Fibroblast of skin of left quadriceps (primary cell): ENCODE data around the gene TCF7L2.
"Not testable (repeated sequence)": the region's sequence is repeated elsewhere in the genome, so short reads cannot be mapped to it uniquely, and the experiment has no call there.

ENCODE experiments used
- DNase-seq, 2 experiments: peaks; one replicate each; pipeline ENCODE4 v3.0.0-alpha.2; 2013; ENCODE audit warnings: low read depth in 2 of 2

Gene TCF7L2

GRCh38 chr10:113064039-113064438 is 114.0 kb downstream of the TCF7L2 start:
- DNase-seq = no peak

DNA sequence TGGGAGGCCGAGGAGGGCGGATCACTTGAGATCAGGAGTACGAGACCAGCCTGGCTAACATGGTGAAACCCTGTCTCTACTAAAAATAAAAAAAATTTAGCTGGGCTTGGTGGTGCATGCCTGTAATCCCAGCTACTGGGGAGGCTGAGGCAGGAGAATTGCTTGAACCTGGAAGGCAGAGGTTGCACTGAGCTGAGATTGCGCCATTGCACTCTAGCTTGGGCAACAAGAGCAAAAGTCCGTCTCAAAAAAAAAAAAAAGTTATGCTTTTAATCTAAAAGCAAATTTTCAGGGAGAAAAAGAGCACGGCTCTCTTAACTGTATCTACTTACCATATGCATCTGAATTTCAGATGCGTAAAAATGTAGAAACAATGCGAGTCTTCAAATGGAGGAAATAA is 116.1 kb downstream of the TCF7L2 start:
- DNase-seq = not testable (repeated sequence)

- DNase-seq = no peak
Measured at GRCh38 chr10:113066561-113067312, 116.7 kb downstream of the TCF7L2 start.

GRCh38 chr10:113067501-113067900 is 117.5 kb downstream of the TCF7L2 start:
- no peak for DNase-seq

DNA sequence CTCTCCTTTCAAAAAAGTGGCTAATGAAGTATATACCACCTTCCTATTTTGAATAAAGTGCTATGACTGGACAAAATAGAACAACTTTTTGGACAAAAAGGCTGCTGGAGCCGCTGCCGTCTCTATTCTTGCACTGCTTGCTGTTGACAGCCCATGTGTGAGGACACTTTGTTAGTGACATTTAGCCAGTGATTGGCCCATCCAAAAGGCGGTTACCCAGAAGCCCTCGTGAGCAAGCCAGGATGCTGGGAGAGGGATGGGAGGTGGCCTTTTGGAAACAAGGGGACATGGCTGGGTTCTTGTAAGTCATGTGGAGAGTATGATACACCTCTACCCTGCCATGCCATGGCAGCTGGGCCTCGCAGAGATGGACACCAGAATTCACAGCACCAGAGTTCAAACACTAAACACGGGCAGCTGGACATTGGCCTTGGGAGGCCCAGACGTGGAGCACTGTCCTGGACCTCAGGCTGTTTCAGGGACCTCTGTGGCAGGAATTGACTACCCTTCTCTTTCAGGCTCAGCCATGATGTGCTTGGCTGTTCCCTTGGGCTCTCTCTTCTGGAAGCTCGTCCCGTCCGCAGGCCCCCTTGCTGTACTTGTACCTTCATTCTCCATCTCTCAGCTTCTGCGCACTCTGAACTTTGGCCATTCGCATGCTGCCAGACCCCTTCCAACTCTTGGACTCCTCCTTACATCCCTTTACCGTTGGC is 118.3 kb downstream of the TCF7L2 start:
- no peak for DNase-seq

DNA sequence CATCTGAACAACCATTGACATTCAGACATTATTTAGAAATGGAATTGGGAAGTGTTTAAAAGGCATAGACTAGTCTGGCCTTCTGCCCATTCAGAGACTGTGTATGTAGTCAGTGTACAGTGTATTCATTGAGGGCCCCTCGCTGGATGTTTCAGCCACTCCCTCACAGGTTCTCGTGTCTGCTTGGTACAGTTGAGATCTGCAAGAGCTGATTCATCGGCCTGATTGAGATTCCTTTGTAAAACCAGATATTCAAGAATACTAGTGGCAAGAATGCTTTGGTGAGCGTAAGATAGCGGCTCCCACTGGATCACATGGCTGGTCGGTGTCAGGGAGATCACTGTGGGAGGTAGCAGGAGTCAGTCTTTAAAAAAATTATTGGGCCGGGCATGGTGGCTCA is 119.5 kb downstream of the TCF7L2 start:
- DNase-seq = no peak

- no peak for DNase-seq
Measured at GRCh38 chr10:113071446-113071845, 121.4 kb downstream of the TCF7L2 start.

- DNase-seq = peak in 1 of 2 experiments; percentile 44
Measured at GRCh38 chr10:113073549-113074189, 123.6 kb downstream of the TCF7L2 start.

DNA sequence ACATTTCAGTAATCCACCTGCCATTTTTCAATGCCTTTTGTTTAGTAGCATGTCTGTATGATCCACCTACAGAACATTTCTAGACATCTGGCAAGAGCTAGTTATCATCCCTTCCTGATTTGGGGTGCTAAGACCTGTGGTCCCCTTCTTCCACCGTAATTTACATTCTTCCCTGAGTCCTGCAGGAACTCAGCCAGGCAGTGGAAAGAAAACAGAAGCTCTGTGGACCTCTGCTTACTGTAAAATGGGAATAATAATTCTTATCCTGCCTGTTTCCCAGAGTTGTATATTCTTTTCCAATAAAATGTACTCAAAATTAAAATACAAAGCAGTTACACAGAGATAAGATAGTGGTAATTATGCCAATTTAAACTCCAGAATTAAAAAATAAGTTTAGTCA is 126.9 kb downstream of the TCF7L2 start:
- DNase-seq = no peak

GRCh38 chr10:113078282-113078907 is 128.3 kb downstream of the TCF7L2 start:
- no peak for DNase-seq

DNA sequence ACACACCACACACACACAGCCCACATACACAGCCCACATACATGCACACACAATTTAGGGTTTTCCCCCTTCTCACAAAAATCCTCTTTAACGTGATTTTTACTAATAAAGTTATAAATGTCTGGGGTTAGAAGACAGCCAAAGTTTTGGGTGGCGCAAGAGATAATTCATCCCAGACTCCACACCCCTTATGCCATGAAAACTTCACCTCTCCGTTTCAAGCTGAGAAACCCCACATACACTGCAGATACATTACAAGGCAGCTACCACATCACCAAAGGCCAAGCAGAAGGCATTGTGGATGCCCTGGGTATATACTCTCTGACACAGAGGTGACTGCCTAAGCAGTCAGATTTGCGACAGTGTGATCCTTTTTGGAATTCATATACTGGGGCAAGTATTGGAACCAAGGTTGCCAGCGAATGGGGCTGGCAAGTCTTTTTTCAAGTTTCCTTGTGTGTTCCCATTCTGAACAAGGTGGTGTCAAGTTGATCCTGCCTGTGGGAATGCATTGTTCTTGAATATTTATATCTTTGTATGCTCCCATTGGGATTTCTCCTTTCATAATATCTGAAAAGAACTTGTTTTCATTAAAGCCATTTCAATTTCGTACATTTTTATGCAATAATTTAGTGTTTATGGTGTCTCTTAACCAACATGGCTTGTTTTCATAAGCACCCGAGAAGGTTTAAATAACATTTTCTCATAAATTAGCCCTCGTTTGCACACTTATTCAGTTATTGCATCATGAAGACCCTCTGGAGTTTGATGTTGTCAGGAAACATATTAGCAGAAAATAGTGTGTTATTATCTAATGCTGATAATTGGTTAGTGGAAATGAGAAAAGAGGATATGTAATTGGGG is 130.2 kb downstream of the TCF7L2 start:
- DNase-seq = no peak

DNA sequence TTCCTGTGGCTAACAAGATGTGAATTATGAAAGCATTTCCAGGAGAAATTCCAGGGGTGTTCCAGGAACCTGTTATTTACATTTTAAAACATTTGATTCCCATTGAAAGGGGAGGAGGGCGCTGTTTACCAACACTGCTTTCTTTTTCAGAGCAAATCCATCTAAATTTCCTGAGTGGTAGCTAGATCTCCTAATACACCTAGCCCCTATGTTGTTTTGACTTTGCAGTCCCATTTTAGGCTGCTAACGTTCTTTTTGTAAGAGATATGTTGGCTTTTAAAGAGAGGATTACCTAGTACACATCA is 130.8 kb downstream of the TCF7L2 start:
- DNase-seq = no peak

GRCh38 chr10:113084031-113084430 is 134.0 kb downstream of the TCF7L2 start:
- no peak for DNase-seq

GRCh38 chr10:113085776-113086175 is 135.7 kb downstream of the TCF7L2 start:
- no peak for DNase-seq

- no peak for DNase-seq
Measured at GRCh38 chr10:113086282-113086681, 136.2 kb downstream of the TCF7L2 start.

- DNase-seq = peak; percentile 94 to 96
Measured at GRCh38 chr10:113087165-113088029, 137.3 kb downstream of the TCF7L2 start.

GRCh38 chr10:113088194-113088593 is 138.1 kb downstream of the TCF7L2 start:
- DNase-seq = no peak

DNA sequence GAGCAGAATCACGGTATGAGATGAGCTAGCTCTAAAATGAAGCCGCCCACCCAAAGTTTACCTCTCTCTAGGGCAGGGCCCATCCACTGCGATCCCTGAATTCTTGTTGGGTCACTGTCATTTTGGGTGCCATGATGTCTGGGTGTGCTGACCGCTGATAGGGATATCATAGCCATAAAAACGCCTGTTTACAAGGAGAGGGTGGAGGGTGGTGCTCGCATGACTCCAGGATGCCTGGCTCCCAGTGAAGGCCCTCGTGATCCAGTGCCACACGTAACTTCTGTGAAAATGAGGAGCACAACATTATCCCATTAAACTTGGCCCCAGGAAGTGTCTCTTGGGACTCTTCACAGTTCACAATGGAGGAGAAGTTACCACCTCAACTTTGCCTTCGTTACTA is 139.5 kb downstream of the TCF7L2 start:
- DNase-seq = no peak

GRCh38 chr10:113091920-113092319 is 141.9 kb downstream of the TCF7L2 start:
- no peak for DNase-seq
